Skin epidermis (tissue), 12 donors: Measurements from ENCODE around the gene HTD2.
"Not testable (repeated sequence)": the region's sequence is repeated elsewhere in the genome, so short reads cannot be mapped to it uniquely, and the experiment has no call there.

Experiments
- H3K27ac ChIP-seq, 21 experiments: fragments of 200-600 bp; sonication (generic) in 11 of 21; one replicate each; pipeline ENCODE4 v1.5.0; 2020; ENCODE audit warnings: mild to moderate bottlenecking in 3 of 21, inconsistent platforms in 2 of 21, moderate library complexity in 2 of 21
- H3K4me3 ChIP-seq, 7 experiments: fragments of 200-600 bp; sonication (generic) in 2 of 7; one replicate each; pipeline ENCODE4 v1.5.0; 2020; ENCODE audit warnings: inconsistent platforms in 2 of 7, mild to moderate bottlenecking in 2 of 7, moderate library complexity in 1 of 7

HTD2 gene

DNA sequence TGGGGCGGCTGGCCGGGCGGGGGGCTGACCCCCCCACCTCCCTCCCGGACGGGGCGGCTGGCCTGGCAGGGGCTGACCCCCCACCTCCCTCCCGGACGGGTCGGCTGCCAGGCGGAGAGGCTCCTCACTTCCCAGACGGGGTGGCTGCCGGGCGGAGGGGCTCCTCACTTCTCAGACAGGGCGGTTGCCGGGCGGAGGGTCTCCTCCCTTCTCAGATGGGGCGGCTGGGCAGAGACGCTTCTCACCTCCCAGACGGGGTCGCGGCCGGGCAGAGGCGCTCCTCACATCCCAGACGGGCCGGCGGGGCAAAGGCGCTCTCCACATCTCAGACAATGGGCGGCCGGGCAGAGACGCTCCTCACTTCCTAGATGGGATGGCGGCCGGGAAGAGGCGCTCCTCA, 15.9 kb upstream of the HTD2 start:
- not testable (repeated sequence) for H3K27ac ChIP-seq, H3K4me3 ChIP-seq

GRCh38 chr3:58291671-58292338, 14.5 kb upstream of the HTD2 start:
- H3K27ac ChIP-seq: no peak overlapping the region

GRCh38 chr3:58292866-58293265, 13.5 kb upstream of the HTD2 start:
- H3K27ac ChIP-seq: no peak overlapping the region
- H3K4me3 ChIP-seq: no peak overlapping the region

More at GRCh38 chr3:58291671-58292338, 14.5 kb upstream of the HTD2 start:
- no peak overlapping the region for H3K4me3 ChIP-seq

DNA sequence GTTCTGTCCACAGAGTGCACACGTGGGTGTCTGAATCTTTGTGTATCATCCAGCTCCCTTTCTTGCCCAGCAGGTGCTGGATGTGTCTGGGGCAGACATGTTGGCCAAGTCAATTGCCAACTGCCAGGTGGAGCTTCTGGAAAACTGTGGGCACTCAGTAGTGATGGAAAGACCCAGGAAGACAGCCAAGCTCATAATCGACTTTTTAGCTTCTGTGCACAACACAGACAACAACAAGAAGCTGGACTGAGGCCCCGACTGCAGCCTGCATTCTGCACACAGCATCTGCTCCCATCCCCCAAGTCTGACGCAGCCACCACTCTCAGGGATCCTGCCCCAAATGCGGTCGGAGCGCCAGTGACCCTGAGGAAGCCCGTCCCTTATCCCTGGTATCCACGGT, 12.8 kb upstream of the HTD2 start:
- H3K4me3 ChIP-seq: no peak overlapping the region
- no peak overlapping the region for H3K27ac ChIP-seq

GRCh38 chr3:58296269-58296668, 10.1 kb upstream of the HTD2 start:
- Histone ChIP-seq H3K27ac (no peak overlapping the region), H3K4me3 (no peak overlapping the region)

- Histone ChIP-seq H3K4me3 (no peak overlapping the region), H3K27ac (no peak overlapping the region)
Observed at GRCh38 chr3:58296843-58297242, 9.5 kb upstream of the HTD2 start.

GRCh38 chr3:58298190-58298589, 8.1 kb upstream of the HTD2 start:
- Histone ChIP-seq H3K4me3 (no peak overlapping the region), H3K27ac (no peak overlapping the region)

DNA sequence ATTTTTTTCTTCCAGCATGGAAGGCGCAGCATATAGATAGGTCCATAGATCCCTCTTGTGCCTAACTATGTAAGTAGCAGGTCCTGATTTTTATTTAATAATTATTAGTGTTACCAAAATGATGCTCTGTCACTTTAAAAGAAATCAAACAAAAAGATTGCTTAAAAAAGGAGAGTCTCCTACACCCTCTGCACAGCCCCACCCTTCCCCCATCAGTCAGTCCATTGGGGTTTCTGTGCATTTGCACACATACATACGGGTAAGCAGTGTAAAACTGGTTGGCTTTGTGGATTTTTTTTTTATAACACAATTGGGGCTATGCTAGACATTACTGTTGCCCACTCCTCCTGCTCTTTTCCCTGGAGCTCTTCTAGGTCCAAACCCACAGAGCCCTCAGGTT, 7.2 kb upstream of the HTD2 start:
- Histone ChIP-seq H3K27ac (no peak overlapping the region), H3K4me3 (no peak overlapping the region)

DNA sequence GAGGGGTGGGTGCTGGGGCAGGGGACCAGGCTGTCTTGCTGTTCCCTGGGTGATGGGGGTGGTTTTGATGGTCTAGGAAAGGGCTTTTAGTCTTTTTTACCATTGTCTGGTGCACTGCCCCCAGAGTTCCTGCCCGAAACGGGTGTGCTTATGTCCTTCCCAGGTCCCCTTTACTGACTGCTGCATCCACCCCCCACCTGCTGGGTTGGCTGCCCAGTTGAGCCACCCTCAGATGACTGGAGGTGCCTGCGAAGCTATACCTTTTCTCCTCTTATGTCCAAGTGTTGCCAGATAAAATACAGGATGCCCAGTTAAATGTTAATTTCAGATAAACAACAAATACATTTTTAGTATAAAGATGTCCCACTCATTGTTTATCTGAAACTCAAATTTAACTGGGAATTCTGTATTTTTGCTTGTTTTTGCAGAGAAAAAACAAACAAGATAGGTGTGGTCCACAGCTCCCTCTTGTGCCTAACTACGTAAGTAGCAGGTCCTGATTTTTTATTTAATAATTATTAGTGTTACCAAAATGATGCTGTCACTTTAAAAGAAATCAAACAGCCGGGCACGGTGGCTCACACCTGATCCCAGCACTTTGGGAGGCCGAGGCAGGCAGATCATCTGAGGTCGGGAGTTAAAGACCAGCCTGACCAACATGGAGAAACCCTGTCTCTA, 6.3 kb upstream of the HTD2 start:
- no peak overlapping the region for H3K27ac ChIP-seq

DNA sequence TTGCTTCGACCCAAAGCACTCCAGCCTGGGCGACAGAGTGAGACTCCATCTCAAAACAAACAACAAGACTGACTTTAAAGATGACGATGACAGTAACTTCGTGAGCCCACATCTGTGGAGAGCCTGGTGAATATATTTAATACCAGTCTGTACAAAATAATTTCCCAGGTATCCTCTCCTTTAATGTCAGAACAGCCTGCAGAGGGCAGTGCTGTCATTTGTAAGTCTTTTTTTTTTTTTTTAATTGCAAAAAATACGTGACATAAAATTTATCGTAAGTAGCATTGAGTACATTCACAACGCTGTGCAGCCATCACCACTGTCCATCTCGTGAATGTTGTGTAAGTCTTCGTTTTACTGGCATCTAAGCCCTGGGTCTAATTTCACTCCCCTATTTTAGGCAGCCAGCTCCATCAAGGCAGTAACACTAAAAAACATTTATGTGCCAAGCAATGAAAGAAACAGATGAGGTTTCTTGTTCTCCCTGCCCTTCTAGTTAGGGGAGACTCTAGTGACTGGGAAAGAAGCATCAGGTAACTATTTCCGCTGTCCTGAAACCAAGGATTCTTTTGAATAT, 1.4 kb downstream of the HTD2 start:
- H3K4me3 ChIP-seq: peak overlapping the region; percentile 55 to 92 (median 73)
- H3K27ac ChIP-seq: peak overlapping the region in 16 of 21 experiments; percentile 92 to 99 (median 98)

More for the DNA sequence above, 6.3 kb upstream of the HTD2 start:
- no peak overlapping the region for H3K4me3 ChIP-seq

GRCh38 chr3:58308728-58309127, 2.4 kb downstream of the HTD2 start:
- peak overlapping the region in 3 of 21 experiments; percentile 42 to 98 (median 98) for H3K27ac ChIP-seq
- no peak overlapping the region for H3K4me3 ChIP-seq

DNA sequence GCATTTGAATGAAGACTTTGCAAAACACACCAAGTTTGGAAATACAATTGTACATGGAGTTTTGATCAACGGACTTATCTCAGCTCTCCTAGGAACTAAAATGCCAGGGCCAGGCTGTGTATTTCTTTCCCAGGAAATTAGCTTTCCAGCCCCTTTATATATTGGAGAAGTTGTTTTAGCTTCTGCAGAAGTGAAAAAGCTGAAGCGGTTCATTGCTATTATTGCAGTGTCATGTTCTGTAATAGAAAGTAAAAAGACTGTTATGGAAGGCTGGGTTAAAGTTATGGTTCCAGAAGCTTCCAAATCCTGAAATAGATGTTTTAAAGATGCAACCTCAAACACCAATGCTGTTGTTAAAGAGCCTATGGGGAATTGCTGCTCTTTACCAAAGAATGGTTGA, 11.5 kb downstream of the HTD2 start:
- Histone ChIP-seq H3K27ac (no peak overlapping the region), H3K4me3 (no peak overlapping the region)

- H3K4me3 ChIP-seq: no peak overlapping the region
- no peak overlapping the region for H3K27ac ChIP-seq
Observed at GRCh38 chr3:58321791-58322190, 15.5 kb downstream of the HTD2 start.

- no peak overlapping the region for H3K27ac ChIP-seq
- H3K4me3 ChIP-seq: no peak overlapping the region
Observed at GRCh38 chr3:58322793-58323192, 16.5 kb downstream of the HTD2 start.

DNA sequence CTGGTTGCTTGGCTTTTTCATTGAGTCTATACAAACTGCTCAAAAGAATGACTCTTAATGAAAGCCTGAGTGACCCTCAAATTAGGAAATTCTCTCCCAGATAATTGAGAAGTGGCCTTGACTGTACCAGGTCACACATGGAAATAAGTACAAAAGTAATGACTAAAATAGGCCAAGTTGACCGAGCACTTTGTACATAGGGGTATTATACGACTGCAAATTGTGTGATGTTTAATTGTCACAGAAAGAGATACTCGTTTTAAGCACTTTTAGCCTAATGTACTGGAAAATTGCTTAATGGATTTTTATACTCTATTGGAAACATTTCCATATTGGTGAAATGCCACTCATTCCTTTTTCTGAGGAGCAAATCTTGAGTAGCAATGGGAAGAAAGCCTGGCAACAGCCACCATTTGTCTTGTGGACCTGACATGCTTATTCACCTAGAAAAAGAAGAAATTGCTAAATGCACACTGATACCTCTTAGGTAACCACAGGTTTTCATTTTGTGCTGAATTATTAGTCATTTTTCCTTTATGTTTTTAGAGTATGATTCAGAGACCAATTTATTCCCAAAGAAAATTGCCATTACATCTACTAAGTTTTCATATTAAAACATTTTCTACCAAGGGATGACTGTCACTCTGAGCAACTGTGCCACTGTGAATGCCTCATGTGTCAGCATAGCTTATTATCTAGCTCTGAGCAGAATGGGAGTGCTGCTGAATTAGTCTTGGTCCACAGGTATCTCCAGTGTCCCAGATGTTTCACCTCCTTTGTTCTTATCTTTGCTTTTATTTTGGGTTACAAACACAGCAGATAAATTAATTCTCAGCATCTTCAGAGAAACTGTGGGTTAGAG, 17.4 kb downstream of the HTD2 start:
- H3K4me3 ChIP-seq: no peak overlapping the region
- no peak overlapping the region for H3K27ac ChIP-seq

- Histone ChIP-seq H3K4me3 (no peak overlapping the region), H3K27ac (peak overlapping the region in 6 of 21 experiments; percentile 0 to 61 (median 41))
Observed at GRCh38 chr3:58324391-58325390, 18.4 kb downstream of the HTD2 start.

GRCh38 chr3:58325525-58325992, 19.2 kb downstream of the HTD2 start:
- Histone ChIP-seq H3K4me3 (no peak overlapping the region), H3K27ac (peak overlapping the region in 7 of 21 experiments; percentile 0 to 61 (median 44))

- no peak overlapping the region for H3K4me3 ChIP-seq
- no peak overlapping the region for H3K27ac ChIP-seq
Observed at GRCh38 chr3:58326267-58326900, 20.1 kb downstream of the HTD2 start.
